HG02678 (cell line): ENCODE data around the gene OSBPL6.
"Not testable (repeated sequence)": the region's sequence is repeated elsewhere in the genome, so short reads cannot be mapped to it uniquely, and the experiment has no call there.

Experiments
- ATAC-seq: cut with Tn5 transposase; IDR thresholded peaks from one replicate; pipeline ENCODE4 v1.9.1; 2021; ENCODE audit warnings: mild to moderate bottlenecking, moderate library complexity; ENCODE audit not compliant: unreplicated experiment

OSBPL6 gene

DNA sequence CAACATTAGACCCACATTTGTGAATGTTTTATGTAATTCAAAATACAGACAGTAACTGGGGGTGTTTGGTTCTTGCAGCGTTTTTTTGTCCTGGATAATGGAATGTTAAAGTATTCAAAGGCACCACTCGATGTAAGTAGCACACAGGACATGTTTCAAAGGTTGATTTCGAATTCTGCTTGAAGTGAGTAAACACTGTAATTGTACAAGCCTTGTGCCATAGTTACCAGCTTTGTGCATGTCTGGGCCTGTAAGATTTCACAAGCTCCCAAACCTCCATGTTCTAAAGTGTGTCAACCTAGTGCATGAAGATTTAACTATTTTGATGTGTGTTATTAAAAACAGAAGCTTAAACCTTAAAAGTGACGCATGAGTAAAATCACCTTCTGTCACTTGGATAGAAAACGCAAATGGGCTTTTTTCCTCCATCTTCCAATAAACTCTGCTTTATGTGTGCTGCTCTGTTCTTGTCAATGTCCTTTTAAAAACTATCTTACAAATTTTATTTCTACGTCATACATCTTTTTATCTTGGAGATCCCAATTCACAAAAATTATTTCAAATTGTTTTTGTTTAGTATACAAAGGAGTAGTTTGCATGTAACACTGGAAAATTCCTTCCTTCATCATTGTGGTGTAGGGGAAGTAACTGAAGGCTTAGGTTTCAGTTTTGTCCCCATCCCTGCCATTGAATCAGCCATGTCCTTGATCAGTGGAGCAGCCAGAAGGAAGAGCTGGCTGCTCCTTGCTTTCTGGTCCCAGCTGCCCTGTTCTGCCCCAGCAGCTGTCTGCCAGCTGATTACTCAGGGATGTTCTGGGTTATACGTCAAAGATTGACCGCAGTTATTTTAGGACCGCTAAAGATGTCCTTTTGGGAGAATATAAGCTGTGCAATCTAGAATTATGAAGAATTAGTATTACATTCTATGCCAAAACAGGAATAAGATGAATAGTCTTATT lies 137.4 kb downstream of the OSBPL6 start:
- no peak for ATAC-seq

DNA sequence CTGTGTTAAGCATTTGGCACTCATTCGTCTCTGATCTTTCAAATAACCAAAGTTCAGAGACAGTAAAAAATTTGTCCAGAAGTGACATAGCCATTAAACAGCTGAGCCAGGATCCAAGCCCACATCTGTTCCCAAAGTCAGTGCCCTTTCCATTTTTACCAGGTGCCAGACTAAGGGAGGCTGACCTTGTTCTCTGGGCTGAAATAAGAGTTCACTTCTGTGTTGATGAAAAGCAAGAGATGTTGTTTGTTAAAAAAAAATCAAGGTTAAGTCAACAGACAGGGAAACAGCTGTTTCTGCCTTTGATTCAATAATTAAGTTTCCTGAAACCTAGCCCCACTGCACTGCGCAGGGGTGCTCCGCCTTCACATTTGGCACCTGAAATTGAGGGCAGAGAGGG lies 139.5 kb downstream of the OSBPL6 start:
- no peak for ATAC-seq

DNA sequence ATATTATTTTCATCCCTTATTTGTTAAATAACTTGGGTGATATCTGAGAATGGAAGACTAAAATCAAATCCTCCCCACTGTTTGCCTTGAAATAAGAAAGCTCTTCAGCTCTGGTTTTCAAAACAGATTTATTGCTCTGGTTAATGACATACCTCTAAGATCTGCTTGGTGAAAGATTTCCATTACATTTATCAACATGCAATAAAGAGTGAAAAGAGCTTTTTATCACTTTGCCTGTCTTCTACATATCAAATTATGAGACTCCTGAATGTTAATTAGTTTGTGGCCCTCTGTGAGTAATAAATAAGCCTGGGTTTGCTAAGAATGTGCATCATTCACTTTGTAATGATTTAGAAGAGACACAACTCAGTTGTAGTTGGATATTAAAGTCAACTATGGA lies 140.9 kb downstream of the OSBPL6 start:
- no peak for ATAC-seq

DNA sequence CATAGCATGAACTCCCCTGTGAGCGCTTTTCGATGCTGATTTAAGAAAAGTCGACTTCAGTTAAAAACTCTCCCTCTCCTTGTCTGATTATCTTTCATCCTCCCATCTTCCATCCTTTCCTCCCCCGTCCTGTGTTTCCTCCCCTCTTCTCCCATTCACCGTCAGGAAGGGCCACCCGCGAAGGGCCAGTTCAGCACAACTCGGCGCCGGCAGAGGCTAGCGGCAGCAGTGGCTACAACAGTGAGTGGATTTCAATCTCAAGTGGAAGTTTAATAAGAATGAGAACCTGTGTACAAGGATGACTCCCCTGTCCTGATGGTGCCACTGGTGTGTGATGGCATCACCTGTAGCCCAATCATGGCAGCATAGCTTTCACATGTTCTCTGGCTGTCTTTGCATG lies 149.8 kb downstream of the OSBPL6 start:
- no peak for ATAC-seq

DNA sequence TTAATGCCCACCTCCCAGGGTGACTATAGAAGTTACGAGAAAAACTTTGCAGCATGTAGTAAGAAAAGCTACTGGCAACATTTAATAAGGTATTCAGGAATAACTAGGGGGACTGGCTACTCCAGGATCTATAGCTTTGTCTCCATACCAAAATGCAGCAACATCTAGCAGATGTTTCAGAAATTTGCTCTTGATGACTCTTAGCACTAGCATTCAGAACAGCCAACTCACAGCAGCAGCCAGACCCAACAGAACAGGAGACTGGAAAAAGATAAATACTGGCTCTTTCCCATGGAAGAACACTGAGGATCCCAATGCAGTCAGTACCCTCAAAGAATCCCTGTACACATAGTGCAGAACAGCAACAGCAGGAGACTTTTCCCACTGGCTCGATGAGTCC lies 151.6 kb downstream of the OSBPL6 start:
- no peak for ATAC-seq

DNA sequence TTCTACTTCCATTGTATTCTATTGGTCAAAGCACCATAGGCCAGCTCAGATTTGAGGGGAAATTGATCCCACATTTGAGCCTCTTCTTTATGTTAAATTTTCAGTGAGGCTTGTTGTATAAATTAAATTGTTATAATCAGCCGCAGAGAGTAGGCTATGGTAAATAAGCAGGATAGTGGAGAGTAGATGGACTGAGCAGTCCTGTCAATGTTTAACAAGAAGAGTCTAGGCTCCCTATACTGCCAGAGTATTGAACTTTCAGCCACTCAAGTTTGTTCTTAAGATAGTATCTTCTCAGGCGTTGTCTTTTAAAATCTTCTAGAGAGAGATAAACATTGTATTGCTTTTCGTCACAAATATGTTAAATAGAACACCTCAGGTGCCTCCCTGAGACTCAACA lies 155.7 kb downstream of the OSBPL6 start:
- ATAC-seq, result no peak

DNA sequence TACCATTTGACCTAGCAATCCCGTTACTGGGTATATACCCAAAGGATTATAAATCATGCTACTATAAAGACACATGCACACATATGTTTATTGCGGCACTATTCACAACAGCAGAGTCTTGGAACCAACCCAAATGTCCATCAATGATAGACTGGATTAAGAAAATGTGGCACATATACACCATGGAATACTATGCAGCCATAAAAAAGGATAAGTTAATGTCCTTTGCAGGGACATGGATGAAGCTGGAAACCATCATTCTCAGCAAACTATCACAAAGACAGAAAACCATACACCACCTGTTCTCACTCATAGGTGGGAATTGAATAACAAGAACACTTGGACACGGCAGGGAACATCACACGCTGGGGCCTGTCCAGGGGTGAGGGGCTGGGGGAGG lies 163.4 kb downstream of the OSBPL6 start:
- ATAC-seq, result not testable (repeated sequence)

DNA sequence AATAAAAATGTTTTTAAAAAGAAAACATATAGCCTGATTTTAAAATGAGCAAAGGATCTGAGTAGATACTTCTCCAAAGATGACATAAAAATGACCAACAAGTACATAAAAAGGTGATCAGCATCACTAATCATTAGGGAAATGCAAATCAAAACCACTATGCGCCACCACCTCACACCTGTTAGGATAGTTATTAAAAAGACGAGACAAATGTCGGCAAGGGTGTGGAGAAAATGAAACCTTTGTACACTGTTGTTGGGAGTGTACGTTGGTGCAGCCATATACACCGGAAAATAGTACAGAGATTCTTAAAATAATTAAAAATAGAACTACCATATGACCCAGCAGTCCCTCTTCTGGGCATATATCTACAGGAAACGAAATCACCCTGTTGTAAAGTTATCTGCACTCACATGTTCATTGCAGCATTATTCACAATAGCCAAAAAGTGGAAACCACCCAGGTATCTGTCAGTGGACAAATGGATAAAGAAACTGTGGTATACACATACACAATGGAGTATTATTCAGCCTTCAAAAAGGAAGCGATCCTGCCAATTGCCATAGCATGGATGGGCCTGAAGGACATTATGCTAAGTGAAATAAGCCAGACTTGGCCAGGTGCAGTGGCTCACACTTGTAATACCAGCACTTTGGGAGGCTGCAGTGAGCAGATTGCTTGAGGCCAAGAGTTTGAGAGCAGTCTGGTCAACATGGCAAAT lies 165.0 kb downstream of the OSBPL6 start:
- ATAC-seq, result no peak

DNA sequence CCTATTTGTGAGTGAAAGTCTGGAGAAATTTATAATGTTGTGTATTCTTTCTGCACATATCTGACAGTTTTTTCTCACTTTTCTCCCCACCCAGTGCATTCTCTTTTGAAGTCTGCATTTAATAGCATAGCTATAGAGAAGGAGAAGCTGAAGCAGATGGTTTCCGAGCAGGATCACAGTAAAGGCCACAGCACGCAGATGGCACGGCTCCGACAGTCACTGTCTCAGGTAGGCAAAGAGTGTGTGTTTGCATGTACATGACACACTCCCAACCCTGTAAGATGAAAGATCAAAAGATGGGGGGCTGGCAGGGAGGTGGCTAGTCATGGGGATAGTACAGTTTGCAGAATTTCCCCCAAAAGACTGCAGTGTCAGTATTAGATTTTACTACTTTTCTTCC lies 167.3 kb downstream of the OSBPL6 start:
- no peak for ATAC-seq

DNA sequence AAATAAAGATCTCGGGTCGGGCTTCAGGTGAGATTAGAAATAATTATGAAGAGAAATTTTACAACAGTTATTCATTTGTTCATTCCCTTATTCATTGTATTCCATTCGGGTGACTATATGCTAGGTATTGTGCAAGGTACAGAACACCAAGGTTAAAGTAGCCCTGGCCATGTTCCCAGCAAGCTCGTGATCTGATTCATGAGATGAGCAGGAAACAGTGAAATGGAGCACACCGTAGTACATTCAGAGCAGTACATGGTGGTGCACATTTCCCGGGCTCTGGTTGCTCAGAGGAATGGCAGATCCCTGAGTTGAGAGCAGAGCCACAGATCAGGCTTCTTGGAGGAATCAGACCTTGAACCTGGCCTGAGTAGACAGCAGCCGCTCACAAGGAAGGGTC lies 168.9 kb downstream of the OSBPL6 start:
- no peak for ATAC-seq

DNA sequence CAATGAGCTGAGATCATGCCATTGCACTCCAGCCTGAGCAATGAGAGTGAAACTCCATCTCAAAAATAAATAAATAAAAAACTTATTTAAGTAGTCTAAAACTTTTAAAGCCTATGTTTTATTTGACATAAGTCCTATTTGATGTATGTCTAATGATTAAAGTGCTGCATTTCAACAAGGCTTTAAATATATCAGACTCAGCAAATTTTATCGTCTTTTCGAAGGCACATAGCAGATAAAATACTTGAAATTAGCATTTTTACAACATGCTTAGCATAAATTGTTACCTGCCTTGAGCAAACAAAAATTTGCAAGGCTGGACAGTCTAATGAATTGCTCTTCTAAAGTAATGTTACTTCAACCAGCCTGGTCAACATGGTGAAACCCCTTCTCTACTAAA lies 170.8 kb downstream of the OSBPL6 start:
- no peak for ATAC-seq

DNA sequence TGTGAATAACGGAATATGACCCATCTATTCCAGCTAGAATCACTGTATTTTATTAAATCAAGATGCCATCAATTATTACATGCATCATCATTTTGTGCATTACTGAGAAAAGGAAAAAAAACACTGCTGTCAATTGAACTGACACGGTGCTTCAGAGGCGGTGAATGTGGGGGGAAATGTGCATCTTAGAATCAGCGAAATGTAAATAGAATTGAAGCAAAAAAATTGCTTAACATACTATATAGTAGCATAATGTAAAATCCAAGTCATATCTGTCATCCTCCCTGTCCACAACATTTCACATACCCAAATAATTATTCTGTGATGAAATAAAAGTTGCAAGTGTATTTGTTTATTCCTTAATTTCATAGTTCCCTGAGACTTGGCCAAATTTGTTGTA lies 172.1 kb downstream of the OSBPL6 start:
- no peak for ATAC-seq

DNA sequence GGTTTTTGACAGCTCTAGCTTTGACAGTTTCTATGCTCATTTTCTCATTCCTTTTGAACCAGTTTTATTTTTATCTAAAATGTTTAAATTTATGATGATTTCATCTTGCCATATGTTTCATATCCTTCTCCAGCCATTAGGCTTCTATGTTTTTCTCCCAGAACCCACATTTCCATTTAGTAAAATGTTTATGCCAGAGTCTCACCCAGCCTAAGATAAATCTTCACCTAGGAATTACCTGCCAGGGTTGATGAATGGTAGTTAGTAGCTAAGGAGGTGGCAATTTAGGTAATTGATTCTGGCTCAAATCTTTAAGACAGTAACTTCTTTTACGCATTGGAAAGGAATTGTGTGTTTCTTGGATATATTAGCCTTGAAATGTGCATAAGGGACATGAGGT lies 173.0 kb downstream of the OSBPL6 start:
- ATAC-seq, result no peak

DNA sequence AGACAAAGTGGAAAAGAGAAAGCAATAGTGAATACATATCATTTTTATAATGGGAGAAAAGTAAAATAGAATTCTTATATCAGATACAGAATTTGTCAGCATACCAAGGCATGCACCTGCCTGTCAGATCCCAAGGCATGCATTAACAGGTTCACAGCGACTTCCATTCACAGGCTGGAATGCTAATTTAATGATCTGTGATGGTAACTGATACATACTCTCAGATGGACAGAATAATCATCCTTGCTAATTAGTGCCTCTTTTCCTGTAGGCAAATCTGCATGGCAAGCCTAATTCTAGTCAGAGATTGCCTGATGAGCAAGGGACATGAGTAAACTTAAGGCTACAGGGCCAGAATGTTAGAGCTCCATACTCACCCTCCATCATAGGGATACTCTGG lies 180.6 kb downstream of the OSBPL6 start:
- ATAC-seq, result no peak

DNA sequence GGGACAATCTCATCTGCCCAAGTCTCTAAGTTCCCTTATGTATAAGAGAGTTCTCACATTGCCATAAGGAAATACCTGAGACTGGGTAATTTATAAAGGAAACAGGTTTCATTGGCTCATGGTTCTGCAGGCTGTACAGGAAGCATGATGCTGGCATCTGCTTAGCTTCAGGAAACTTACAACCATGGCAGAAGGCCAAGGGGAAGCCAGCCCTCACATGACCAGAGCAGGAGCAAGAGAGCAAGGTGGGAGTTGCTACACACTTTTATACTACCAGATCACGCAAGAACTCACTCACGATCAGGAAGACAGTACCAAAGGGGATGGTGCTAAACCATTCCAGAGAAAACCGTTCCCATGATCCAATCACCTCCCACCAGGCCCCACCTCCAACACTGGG lies 182.7 kb downstream of the OSBPL6 start:
- no peak for ATAC-seq

DNA sequence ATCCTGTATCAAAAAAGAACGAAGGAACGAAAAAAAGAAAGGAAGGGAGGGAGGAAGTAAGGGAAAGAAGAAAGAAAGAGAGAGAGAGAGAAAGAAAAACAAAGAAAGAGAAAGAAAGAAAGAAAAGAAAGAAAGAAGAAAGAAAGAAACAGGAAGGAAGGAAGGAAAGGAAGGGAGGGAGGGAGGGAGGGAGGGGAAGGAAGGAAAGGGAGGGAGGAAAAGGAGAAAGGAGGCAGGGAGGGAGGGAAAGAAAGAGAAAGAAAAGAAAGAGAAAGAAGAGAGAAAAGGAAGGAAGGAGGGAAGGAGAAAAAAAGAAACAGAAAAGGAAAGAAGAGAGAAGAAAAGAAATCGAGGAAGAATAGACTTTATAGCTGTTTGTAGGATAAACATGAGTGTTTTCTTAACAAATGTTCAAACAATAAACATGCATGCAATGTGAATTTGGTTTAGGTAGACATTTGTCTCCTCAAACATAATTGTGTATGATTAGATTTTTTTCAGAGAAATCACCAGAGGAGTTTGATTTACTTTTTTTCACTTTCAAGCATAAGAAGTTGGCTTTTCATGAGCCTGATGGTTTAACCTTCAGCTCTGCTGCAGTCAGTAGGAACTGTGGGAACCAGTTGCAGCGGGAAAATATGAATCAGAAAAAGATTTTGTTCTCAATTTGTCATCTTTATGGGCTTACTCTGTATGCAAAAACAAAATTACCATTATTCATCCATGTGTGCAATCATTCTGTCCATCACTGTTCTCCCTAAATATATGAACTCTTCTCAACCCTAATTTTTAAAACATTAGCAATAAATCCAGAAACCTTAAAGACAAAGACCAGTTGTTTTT lies 185.1 kb downstream of the OSBPL6 start:
- ATAC-seq, result no peak

DNA sequence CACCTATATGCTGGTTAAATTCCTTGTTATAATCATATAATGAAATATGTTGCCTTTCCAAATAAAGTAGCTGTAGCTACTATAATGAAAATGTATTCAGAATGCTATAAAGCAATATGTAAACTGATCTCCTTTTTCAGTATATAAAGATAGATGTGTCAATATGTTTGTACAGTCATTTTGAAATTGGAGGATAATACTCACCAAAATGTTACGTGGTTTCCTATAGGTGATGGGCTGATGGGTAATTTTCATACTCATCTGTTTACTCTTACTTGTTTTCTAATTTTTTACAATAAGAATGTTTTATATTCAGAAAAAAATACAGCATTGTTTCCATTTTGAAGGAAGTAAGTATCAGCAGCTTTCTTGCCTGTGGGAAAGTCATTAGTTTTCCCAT lies 186.5 kb downstream of the OSBPL6 start:
- ATAC-seq, result no peak

DNA sequence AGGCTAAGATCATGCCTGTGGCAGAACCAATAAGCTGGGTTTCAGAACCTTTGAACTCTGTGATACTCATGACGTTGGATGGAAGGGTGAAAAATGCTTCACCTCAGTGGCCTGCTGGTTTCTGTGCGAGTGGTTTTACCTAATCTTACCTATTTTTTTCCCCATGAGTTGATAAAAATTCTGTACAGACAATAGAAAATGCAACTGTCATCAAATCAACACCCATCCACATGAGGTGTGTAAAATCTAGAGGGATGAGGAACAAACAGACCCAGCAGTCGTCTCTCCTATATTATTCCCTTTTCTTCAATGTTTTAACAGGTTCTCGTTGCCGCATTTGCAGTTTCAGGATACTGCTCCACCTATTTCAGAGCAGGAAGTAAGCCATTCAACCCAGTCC lies 189.4 kb downstream of the OSBPL6 start:
- ATAC-seq, result no peak

DNA sequence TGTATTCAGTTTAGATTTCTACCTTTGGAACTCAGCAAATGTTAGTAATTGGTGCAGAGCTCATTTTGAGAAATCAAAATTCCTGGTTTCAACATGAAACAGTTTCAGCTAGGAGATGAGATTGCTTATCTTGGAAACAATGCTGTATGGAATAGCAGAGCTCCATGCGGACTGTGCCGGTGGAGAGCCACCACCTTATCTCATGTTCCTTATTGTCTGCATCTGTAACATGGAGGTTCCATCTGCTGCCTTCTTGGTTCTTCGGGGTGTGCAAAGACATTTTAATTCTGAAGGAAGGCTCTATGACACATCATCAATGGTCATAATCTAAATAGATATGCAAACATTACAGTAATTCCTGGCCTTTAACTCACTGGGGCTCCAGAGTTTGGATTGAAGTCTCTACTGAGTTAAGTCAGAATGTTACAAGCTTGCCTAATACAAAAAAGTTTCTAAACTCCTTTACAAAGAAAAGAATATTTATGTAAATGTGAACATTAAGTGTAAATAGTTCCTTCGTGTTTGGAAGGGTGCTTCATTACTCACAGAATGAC lies 191.4 kb downstream of the OSBPL6 start:
- ATAC-seq, result no peak

DNA sequence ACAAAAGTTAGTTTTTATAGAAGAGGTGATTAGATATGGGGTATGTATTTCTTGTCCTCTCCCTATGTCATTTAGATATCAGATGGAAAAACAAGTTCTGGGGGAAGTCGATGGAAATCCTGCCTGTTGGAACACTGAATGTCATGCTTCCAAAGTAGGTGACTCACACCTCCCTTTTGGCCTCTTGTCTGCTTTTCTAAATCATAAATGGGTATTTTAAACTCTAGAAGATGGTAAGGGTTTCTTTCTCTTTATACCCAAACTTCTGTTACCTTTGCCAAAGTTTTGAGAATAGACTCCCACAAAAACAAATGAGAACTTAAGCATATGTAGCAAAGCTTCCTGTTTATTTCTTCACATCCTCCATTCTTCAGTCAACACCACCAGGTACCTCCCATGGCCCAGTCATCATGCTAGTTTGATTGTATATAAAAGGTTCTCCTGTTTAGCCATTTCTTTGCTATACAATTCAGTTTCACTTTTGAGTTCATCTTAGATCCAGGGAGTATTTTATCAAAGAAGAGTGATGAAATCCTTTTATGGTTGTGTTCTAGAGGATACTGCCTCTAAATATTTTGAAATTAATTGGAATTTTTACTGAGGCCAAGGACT lies 192.8 kb downstream of the OSBPL6 start:
- ATAC-seq, result no peak

DNA sequence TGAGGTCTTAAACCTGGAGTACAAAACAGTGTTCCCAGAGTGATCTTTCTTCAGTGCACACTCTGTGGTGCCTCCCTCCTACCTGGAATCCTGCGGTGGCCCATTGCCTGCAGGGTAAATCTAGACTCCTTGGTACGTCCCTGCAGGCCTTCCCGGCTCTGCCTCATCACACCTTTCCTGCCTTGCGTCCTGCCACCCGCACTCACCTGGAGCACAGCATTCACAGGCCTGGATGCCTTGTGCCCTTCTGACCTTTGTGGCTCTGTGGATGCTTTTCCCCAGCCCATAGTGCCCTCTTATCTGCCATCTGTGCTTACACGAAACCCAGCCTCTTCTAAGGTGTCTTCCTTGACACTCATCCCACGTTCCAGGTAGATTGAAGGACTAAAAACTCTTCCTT lies 194.0 kb downstream of the OSBPL6 start:
- ATAC-seq, result no peak
